ENCODE results near the gene THRA.

DNA sequence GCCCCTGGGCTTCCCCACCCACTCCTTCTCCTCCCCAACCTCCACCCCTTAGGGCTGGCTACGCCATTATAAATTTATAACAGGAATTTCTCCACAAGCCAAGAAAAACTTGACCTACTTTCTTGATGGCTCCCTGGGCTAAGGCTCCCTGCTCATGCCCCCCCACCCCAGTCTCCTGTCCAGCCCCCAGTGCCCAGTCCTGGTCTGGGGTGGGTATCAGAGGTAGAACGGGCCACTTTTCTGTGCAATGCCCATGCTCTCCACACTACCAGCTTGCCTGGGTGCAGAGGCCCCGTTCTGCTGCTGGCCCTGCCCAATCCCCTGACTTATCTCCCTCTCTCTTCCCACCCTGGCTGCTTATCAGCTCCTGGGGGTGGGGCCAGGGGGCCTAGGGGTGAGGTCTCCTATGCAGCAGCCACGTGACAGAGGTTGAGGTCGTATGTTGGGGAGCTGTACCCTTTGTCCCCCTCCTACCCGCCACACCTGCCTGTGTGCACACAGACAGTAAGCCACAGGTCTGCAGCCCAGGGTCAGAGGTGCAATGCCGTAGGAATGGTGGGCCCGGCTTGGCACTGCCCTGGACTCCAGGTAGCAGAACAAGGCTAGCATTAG lies 10.1 kb downstream of the THRA start:
- TF ChIP-seq, protein P1, sequence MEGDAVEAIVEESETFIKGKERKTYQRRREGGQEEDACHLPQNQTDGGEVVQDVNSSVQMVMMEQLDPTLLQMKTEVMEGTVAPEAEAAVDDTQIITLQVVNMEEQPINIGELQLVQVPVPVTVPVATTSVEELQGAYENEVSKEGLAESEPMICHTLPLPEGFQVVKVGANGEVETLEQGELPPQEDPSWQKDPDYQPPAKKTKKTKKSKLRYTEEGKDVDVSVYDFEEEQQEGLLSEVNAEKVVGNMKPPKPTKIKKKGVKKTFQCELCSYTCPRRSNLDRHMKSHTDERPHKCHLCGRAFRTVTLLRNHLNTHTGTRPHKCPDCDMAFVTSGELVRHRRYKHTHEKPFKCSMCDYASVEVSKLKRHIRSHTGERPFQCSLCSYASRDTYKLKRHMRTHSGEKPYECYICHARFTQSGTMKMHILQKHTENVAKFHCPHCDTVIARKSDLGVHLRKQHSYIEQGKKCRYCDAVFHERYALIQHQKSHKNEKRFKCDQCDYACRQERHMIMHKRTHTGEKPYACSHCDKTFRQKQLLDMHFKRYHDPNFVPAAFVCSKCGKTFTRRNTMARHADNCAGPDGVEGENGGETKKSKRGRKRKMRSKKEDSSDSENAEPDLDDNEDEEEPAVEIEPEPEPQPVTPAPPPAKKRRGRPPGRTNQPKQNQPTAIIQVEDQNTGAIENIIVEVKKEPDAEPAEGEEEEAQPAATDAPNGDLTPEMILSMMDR (IDR thresholded peaks at IDR 0.05): peak in 1 of 6 experiments; percentile 8
- TF ChIP-seq POLR2A (IDR thresholded peaks at IDR 0.05): no peak

All from thyroid gland (tissue), 4 donors.